ENCODE results near the gene MAP2K5. TPM values are rescaled to one million over a fixed set of nuclear protein-coding genes. Genes with fewer than 3 reads are reported as not detected.

Gene MAP2K5
- total RNA-seq, 2 donors from 2014 or later = 14.5 to 24.7 TPM

- no peaks in the 10 kb centered on the region for H3K27me3 Mint-ChIP-seq
- H3K9me3 Mint-ChIP-seq = no peaks in the 10 kb centered on the region
- no peak overlapping the region for H3K4me3 Mint-ChIP-seq
- DNase-seq (ENCODE audit: low spot score) (no peak), ATAC-seq (no peak)
- H3K36me3 Mint-ChIP-seq = no peaks in the 10 kb centered on the region
- H3K4me1 Mint-ChIP-seq (ENCODE audit: low read depth in 2 of 2) = peaks cover 0 to 5% of the 10 kb centered on the region in 2 donors
- H3K27ac Mint-ChIP-seq = peak overlapping the region in 1 of 2 donors; percentile 6
Observed at GRCh38 chr15:67512140-67512539, 30.4 kb upstream of the MAP2K5 start.

- no peaks in the 10 kb centered on the region for H3K36me3 Mint-ChIP-seq
- H3K27ac Mint-ChIP-seq = no peak overlapping the region
- H3K9me3 Mint-ChIP-seq = no peaks in the 10 kb centered on the region
- H3K4me3 Mint-ChIP-seq = no peak overlapping the region
- peaks cover 0 to 5% of the 10 kb centered on the region in 2 donors for H3K4me1 Mint-ChIP-seq (ENCODE audit: low read depth in 2 of 2)
- ATAC-seq (no peak), DNase-seq (ENCODE audit: low spot score) (no peak)
- no peaks in the 10 kb centered on the region for H3K27me3 Mint-ChIP-seq
Observed at GRCh38 chr15:67512933-67513714, 29.4 kb upstream of the MAP2K5 start.

- no peak overlapping the region for H3K4me3 Mint-ChIP-seq
- no peaks in the 10 kb centered on the region for H3K36me3 Mint-ChIP-seq
- H3K27me3 Mint-ChIP-seq = no peaks in the 10 kb centered on the region
- H3K9me3 Mint-ChIP-seq = no peaks in the 10 kb centered on the region
- no peak overlapping the region for H3K27ac Mint-ChIP-seq
- H3K4me1 Mint-ChIP-seq (ENCODE audit: low read depth in 2 of 2) = peaks cover 0 to 5% of the 10 kb centered on the region in 2 donors
- ATAC-seq (no peak), DNase-seq (ENCODE audit: low spot score) (no peak)
Observed at GRCh38 chr15:67515090-67515489, 27.4 kb upstream of the MAP2K5 start.

- no peaks in the 10 kb centered on the region for H3K36me3 Mint-ChIP-seq
- H3K4me1 Mint-ChIP-seq (ENCODE audit: low read depth in 2 of 2) = peaks cover 0 to 5% of the 10 kb centered on the region in 2 donors
- no peaks in the 10 kb centered on the region for H3K9me3 Mint-ChIP-seq
- no peak overlapping the region for H3K27ac Mint-ChIP-seq
- no peak overlapping the region for H3K4me3 Mint-ChIP-seq
- ATAC-seq (no peak), DNase-seq (ENCODE audit: low spot score) (no peak)
- H3K27me3 Mint-ChIP-seq = no peaks in the 10 kb centered on the region
Observed at GRCh38 chr15:67515557-67515956, 26.9 kb upstream of the MAP2K5 start.

GRCh38 chr15:67520321-67521028 lies 22.0 kb upstream of the MAP2K5 start:
- ATAC-seq = peak in 1 of 2 donors; percentile 4

GRCh38 chr15:67521029-67521782 lies 21.3 kb upstream of the MAP2K5 start, which contains the start of gene C15orf61:
Gene C15orf61, plus strand, starts transcription at chr15:67521131. Its CDS starts 118 bp downstream, at chr15:67521249.
- ATAC-seq = peak; percentile 91
- Mint-ChIP-seq H3K36me3 (no peaks in the 10 kb centered on the region), H3K4me1 (ENCODE audit: low read depth in 2 of 2) (peaks cover 17 to 22% of the 10 kb centered on the region in 2 donors), H3K27ac (peak within 1 kb of the TSS; percentile 87 to 90), H3K9me3 (no peaks in the 10 kb centered on the region), H3K27me3 (no peaks in the 10 kb centered on the region), H3K4me3 (peak within 1 kb of the TSS; percentile 94)
- peak; percentile 90 for DNase-seq (ENCODE audit: low spot score)

More at GRCh38 chr15:67520321-67521028, 22.0 kb upstream of the MAP2K5 start:
- no peak for DNase-seq (ENCODE audit: low spot score)
- Mint-ChIP-seq H3K27ac (peak overlapping the region; percentile 43 to 90), H3K27me3 (no peaks in the 10 kb centered on the region), H3K9me3 (no peaks in the 10 kb centered on the region), H3K4me1 (ENCODE audit: low read depth in 2 of 2) (peaks cover 17 to 22% of the 10 kb centered on the region in 2 donors), H3K36me3 (no peaks in the 10 kb centered on the region), H3K4me3 (peak overlapping the region; percentile 94)

- Mint-ChIP-seq H3K4me3 (peak overlapping the region; percentile 94), H3K36me3 (no peaks in the 10 kb centered on the region), H3K27me3 (no peaks in the 10 kb centered on the region), H3K4me1 (ENCODE audit: low read depth in 2 of 2) (peaks cover 17 to 22% of the 10 kb centered on the region in 2 donors), H3K27ac (peak overlapping the region; percentile 87 to 90), H3K9me3 (no peaks in the 10 kb centered on the region)
- no peak for DNase-seq (ENCODE audit: low spot score)
- ATAC-seq = peak in 1 of 2 donors; percentile 46
Observed at GRCh38 chr15:67521783-67522568, 20.5 kb upstream of the MAP2K5 start.

- ATAC-seq (no peak), DNase-seq (ENCODE audit: low spot score) (no peak)
- H3K4me3 Mint-ChIP-seq = peak overlapping the region; percentile 94
- no peaks in the 10 kb centered on the region for H3K27me3 Mint-ChIP-seq
- H3K9me3 Mint-ChIP-seq = no peaks in the 10 kb centered on the region
- no peaks in the 10 kb centered on the region for H3K36me3 Mint-ChIP-seq
- H3K27ac Mint-ChIP-seq = peak overlapping the region in 1 of 2 donors; percentile 87
- peaks cover 17 to 22% of the 10 kb centered on the region in 2 donors for H3K4me1 Mint-ChIP-seq (ENCODE audit: low read depth in 2 of 2)
Observed at GRCh38 chr15:67523330-67523729, 19.2 kb upstream of the MAP2K5 start.

- H3K27me3 Mint-ChIP-seq = no peaks in the 10 kb centered on the region
- H3K4me1 Mint-ChIP-seq (ENCODE audit: low read depth in 2 of 2) = peaks cover 17 to 22% of the 10 kb centered on the region in 2 donors
- no peak for ATAC-seq
- H3K27ac Mint-ChIP-seq = no peak overlapping the region
- no peaks in the 10 kb centered on the region for H3K9me3 Mint-ChIP-seq
- H3K36me3 Mint-ChIP-seq = no peaks in the 10 kb centered on the region
- no peak for DNase-seq (ENCODE audit: low spot score)
- no peak overlapping the region for H3K4me3 Mint-ChIP-seq
Observed at GRCh38 chr15:67524235-67524634, 18.3 kb upstream of the MAP2K5 start.

- H3K27ac Mint-ChIP-seq = no peak overlapping the region
- no peak for DNase-seq (ENCODE audit: low spot score)
Observed at GRCh38 chr15:67528513-67528912, 14.0 kb upstream of the MAP2K5 start.

GRCh38 chr15:67531379-67531914 lies 11.1 kb upstream of the MAP2K5 start:
- no peak overlapping the region for H3K4me3 Mint-ChIP-seq
- DNase-seq (ENCODE audit: low spot score) (no peak), ATAC-seq (no peak)
- H3K36me3 Mint-ChIP-seq = no peaks in the 10 kb centered on the region
- H3K4me1 Mint-ChIP-seq (ENCODE audit: low read depth in 2 of 2) = no peaks in the 10 kb centered on the region
- no peak overlapping the region for H3K27ac Mint-ChIP-seq
- H3K9me3 Mint-ChIP-seq = no peaks in the 10 kb centered on the region
- no peaks in the 10 kb centered on the region for H3K27me3 Mint-ChIP-seq

More at GRCh38 chr15:67528513-67528912, 14.0 kb upstream of the MAP2K5 start:
- no peaks in the 10 kb centered on the region for H3K27me3 Mint-ChIP-seq
- no peak overlapping the region for H3K4me3 Mint-ChIP-seq
- H3K4me1 Mint-ChIP-seq (ENCODE audit: low read depth in 2 of 2) = peaks cover 3 to 5% of the 10 kb centered on the region in 2 donors
- no peaks in the 10 kb centered on the region for H3K9me3 Mint-ChIP-seq
- ATAC-seq = no peak
- no peaks in the 10 kb centered on the region for H3K36me3 Mint-ChIP-seq

GRCh38 chr15:67533873-67534272 lies 8.6 kb upstream of the MAP2K5 start:
- H3K4me1 Mint-ChIP-seq (ENCODE audit: low read depth in 2 of 2) = peaks cover 1 to 10% of the 10 kb centered on the region in 2 donors
- DNase-seq (ENCODE audit: low spot score) (no peak), ATAC-seq (no peak)
- H3K27ac Mint-ChIP-seq = no peak overlapping the region
- no peaks in the 10 kb centered on the region for H3K27me3 Mint-ChIP-seq
- H3K4me3 Mint-ChIP-seq = no peak overlapping the region
- H3K9me3 Mint-ChIP-seq = no peaks in the 10 kb centered on the region
- H3K36me3 Mint-ChIP-seq = no peaks in the 10 kb centered on the region

- H3K27ac Mint-ChIP-seq = no peak overlapping the region
- no peaks in the 10 kb centered on the region for H3K36me3 Mint-ChIP-seq
- DNase-seq (ENCODE audit: low spot score) = no peak
- peaks cover 6 to 15% of the 10 kb centered on the region in 2 donors for H3K4me1 Mint-ChIP-seq (ENCODE audit: low read depth in 2 of 2)
- H3K4me3 Mint-ChIP-seq = no peak overlapping the region
- H3K9me3 Mint-ChIP-seq = no peaks in the 10 kb centered on the region
- H3K27me3 Mint-ChIP-seq = no peaks in the 10 kb centered on the region
- ATAC-seq = no peak
Observed at GRCh38 chr15:67534360-67534759, 8.1 kb upstream of the MAP2K5 start.
